SK-N-SH (cell line): ENCODE measurements around the gene RAB11B. TPM values are rescaled to one million over a fixed set of nuclear protein-coding genes. Genes with fewer than 3 reads are reported as not detected.

ENCODE experiments used
- CTCF ChIA-PET: fragments of 300-600, 350-600 bp; formaldehyde crosslinking; extraction: SDS; loops from one replicate; lab custom pipeline; 2021; lab: Yijun Ruan, JAX
- POLR2A ChIA-PET: fragments of 350-600 bp; sonication (Branson Sonifier 250); formaldehyde crosslinking; extraction: SDS; loops from one replicate; lab custom pipeline; 2020; ENCODE audit warnings: antibody characterized with exemption, inconsistent platforms; lab: Yijun Ruan, JAX
- DNase-seq: peaks from one replicate; pipeline ENCODE4 v3.0.0; 2012
- H2AFZ ChIP-seq: fragments of 200-600 bp; sonication (generic); 2 replicates; pipeline ENCODE4 v1.8.1; 2016; ENCODE audit warnings: antibody characterized with exemption, mild to moderate bottlenecking, low read depth
- H3F3A ChIP-seq: fragments of 200-600 bp; sonication (generic); replicated peaks from 2 replicates; pipeline ENCODE3; 2016; ENCODE audit warnings: antibody characterized with exemption, mild to moderate bottlenecking; ENCODE audit not compliant: insufficient read depth
- H3K27ac ChIP-seq, 2 experiments: fragments of 200-500 bp in 1 of 2; fragments of 200-600 bp in 1 of 2; sonication (Bioruptor generic) in 1 of 2; sonication (generic), shearing (Covaris generic) in 1 of 2; 2 replicates each; pipeline versions ENCODE4 v1.5.1 to v1.6.1; 2014 to 2016; ENCODE audit warnings: low read depth in 2 of 2, inconsistent platforms in 1 of 2, low read length in 1 of 2, mild to moderate bottlenecking in 1 of 2, mixed read lengths in 1 of 2
- H3K27me3 ChIP-seq: fragments of 200-600 bp; sonication (generic), shearing (Covaris generic); 2 replicates; pipeline ENCODE4 v1.6.1; 2016; ENCODE audit warnings: mixed run types; ENCODE audit not compliant: insufficient read depth
- H3K36me3 ChIP-seq, 2 experiments: fragments of 200-500 bp in 1 of 2; fragments of 200-600 bp in 1 of 2; sonication (Bioruptor generic) in 1 of 2; sonication (generic) in 1 of 2; replicated peaks in 1 of 2; 2 replicates each; pipeline versions ENCODE3 to v1.5.1; 2014 to 2016; ENCODE audit warnings: low read length in 1 of 2, mild to moderate bottlenecking in 1 of 2; ENCODE audit not compliant: insufficient read depth in 2 of 2, control insufficient read depth in 1 of 2
- H3K4me1 ChIP-seq, 2 experiments: fragments of 200-500 bp in 1 of 2; fragments of 200-600 bp in 1 of 2; sonication (Bioruptor generic) in 1 of 2; sonication (generic), shearing (Covaris generic) in 1 of 2; 2 replicates each; pipeline versions ENCODE4 v1.5.1 to v1.6.1; 2014 to 2016; ENCODE audit warnings: low read depth in 1 of 2, low read length in 1 of 2, mixed run types in 1 of 2; ENCODE audit not compliant: insufficient read depth in 2 of 2, control insufficient read depth in 1 of 2
- H3K4me2 ChIP-seq: fragments of 200-600 bp; sonication (generic), shearing (Covaris generic); 2 replicates; pipeline ENCODE4 v1.6.1; 2017; ENCODE audit warnings: mixed run types
- H3K4me3 ChIP-seq, 2 experiments: fragments of 200-500 bp in 1 of 2; fragments of 200-600 bp in 1 of 2; sonication (Bioruptor generic) in 1 of 2; sonication (generic), shearing (Covaris generic) in 1 of 2; 2 replicates each; pipeline versions ENCODE4 v1.5.1 to v1.8.1; 2014 to 2016; ENCODE audit warnings: low read depth in 2 of 2, inconsistent platforms in 1 of 2, low read length in 1 of 2, mild to moderate bottlenecking in 1 of 2, mixed read lengths in 1 of 2, moderate library complexity in 1 of 2
- H3K79me2 ChIP-seq: fragments of 200-600 bp; sonication (generic); 2 replicates; pipeline ENCODE4 v1.8.1; 2017; ENCODE audit warnings: mild to moderate bottlenecking; ENCODE audit not compliant: insufficient read depth
- H3K9ac ChIP-seq: fragments of 200-600 bp; sonication (generic); 2 replicates; pipeline ENCODE4 v1.6.1; 2017; ENCODE audit warnings: mixed run types
- H3K9me2 ChIP-seq: fragments of 200-600 bp; sonication (generic); 2 replicates; pipeline ENCODE4 v1.6.1; 2017; ENCODE audit warnings: mixed run types
- H3K9me3 ChIP-seq: fragments of 200-600 bp; sonication (generic); 2 replicates; pipeline ENCODE4 v1.6.1; 2017; ENCODE audit warnings: mixed run types, mild to moderate bottlenecking, moderate library complexity
- H4K20me1 ChIP-seq: fragments of 200-600 bp; sonication (generic); 2 replicates; pipeline ENCODE4 v1.6.1; 2017; ENCODE audit warnings: mild to moderate bottlenecking, mixed run types; ENCODE audit not compliant: insufficient read depth
- ELF1 ChIP-seq: IDR thresholded peaks from 2 replicates; pipeline ENCODE4 v1.4.0; 2012
- GABPA ChIP-seq: IDR thresholded peaks from 2 replicates; pipeline ENCODE4 v1.4.0; 2012; ENCODE audit warnings: low read depth, mild to moderate bottlenecking
- GATA2 ChIP-seq: sonication (generic); formaldehyde crosslinking; IDR thresholded peaks from 2 replicates; pipeline ENCODE4 v1.5.0; 2020; ENCODE audit warnings: mild to moderate bottlenecking, missing genetic modification reagents
- MEF2A ChIP-seq: IDR thresholded peaks from 2 replicates; pipeline ENCODE4 v1.4.0; 2012; ENCODE audit warnings: low read depth, borderline replicate concordance
- NFIC ChIP-seq: IDR thresholded peaks from 2 replicates; pipeline ENCODE4 v1.4.0; 2012; ENCODE audit warnings: borderline replicate concordance
- RAD21 ChIP-seq: IDR thresholded peaks from 2 replicates; pipeline ENCODE4 v1.6.1; 2012; ENCODE audit warnings: mild to moderate bottlenecking, low read length
- RFX5 ChIP-seq: IDR thresholded peaks from 2 replicates; pipeline ENCODE4 v1.6.1; 2012; ENCODE audit warnings: mild to moderate bottlenecking, improper control_type of control experiment, low read length
- SIN3A ChIP-seq: IDR thresholded peaks from 2 replicates; pipeline ENCODE4 v1.6.1; 2012; ENCODE audit warnings: low read depth, mild to moderate bottlenecking, low read length, moderate library complexity, borderline replicate concordance
- TCF12 ChIP-seq: IDR thresholded peaks from 2 replicates; pipeline ENCODE4 v1.4.0; 2012
- YY1 ChIP-seq: IDR thresholded peaks from 2 replicates; pipeline ENCODE4 v1.4.0; 2012; ENCODE audit warnings: low read depth, mild to moderate bottlenecking
- WGBS: methylation state at CpG from one replicate; pipeline ENCODE4 v1.1.6; 2017; ENCODE audit warnings: low lambda C conversion rate; 5-methylcytosine and 5-hydroxymethylcytosine counted together
- polyA plus RNA-seq, 3 experiments: library from polyadenylated mRNA; depleted of rRNA; stranded (reverse); fragments of >200 nt; gene quantifications; 2 replicates each; pipeline ENCODE4 v1.2.3, GENCODE V29; 2012
- TF ChIP-seq, protein P1 (sequence below): fragments of 200-600 bp; sonication (generic); IDR thresholded peaks from 2 replicates; pipeline ENCODE4 v1.6.1; 2017; ENCODE audit warnings: antibody characterized with exemption, mild to moderate bottlenecking, moderate library complexity
- TF ChIP-seq, protein P2 (sequence below): IDR thresholded peaks from 2 replicates; pipeline ENCODE4; 2012
- TF ChIP-seq, protein P3 (sequence below): IDR thresholded peaks from 2 replicates; pipeline ENCODE4 v1.4.0; 2012; ENCODE audit warnings: low read depth, borderline replicate concordance

Gene RAB11B
- polyA plus RNA-seq, 1 of the 3 experiments (the other 2 are of a cell fraction): 127 TPM

DNA sequence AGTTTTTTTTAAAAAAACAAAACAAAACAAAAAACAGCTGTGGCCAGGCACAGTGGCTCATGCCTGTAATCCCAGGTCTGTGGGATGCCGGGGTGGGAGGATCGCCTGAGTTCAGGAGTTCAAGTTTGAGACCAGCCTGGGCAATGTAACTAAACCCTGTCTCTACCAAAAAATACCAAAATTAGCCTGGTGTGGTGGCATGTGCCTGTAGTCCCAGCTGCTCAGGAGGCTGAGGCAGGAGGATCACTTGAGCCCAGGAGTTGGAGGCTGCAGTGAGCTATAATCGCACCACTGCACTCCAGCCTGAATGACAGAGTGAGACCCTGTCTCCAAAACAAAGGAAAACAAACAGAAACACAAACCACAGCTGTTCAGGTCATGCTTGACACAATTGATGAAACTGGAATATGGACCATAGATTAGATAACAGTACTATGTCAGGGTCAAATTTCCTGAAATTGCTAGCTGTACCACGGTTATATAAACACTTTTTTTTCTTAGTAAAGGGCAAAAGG, 33.1 kb upstream of the RAB11B start:
- TF ChIP-seq, protein P1, sequence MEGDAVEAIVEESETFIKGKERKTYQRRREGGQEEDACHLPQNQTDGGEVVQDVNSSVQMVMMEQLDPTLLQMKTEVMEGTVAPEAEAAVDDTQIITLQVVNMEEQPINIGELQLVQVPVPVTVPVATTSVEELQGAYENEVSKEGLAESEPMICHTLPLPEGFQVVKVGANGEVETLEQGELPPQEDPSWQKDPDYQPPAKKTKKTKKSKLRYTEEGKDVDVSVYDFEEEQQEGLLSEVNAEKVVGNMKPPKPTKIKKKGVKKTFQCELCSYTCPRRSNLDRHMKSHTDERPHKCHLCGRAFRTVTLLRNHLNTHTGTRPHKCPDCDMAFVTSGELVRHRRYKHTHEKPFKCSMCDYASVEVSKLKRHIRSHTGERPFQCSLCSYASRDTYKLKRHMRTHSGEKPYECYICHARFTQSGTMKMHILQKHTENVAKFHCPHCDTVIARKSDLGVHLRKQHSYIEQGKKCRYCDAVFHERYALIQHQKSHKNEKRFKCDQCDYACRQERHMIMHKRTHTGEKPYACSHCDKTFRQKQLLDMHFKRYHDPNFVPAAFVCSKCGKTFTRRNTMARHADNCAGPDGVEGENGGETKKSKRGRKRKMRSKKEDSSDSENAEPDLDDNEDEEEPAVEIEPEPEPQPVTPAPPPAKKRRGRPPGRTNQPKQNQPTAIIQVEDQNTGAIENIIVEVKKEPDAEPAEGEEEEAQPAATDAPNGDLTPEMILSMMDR: no peak
- TF ChIP-seq RFX5: no peak
- no peak for TF ChIP-seq YY1
- TF ChIP-seq ELF1: no peak
- TF ChIP-seq, protein P2, sequence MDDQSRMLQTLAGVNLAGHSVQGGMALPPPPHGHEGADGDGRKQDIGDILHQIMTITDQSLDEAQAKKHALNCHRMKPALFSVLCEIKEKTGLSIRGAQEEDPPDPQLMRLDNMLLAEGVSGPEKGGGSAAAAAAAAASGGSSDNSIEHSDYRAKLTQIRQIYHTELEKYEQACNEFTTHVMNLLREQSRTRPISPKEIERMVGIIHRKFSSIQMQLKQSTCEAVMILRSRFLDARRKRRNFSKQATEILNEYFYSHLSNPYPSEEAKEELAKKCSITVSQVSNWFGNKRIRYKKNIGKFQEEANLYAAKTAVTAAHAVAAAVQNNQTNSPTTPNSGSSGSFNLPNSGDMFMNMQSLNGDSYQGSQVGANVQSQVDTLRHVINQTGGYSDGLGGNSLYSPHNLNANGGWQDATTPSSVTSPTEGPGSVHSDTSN: no peak
- Histone ChIP-seq H3K9me2 (no peaks in the 10 kb centered on the region), H3F3A (peaks cover 32% of the 10 kb centered on the region), H3K9me3 (no peaks in the 10 kb centered on the region), H4K20me1 (no peaks in the 10 kb centered on the region), H3K27ac (peak overlapping the region in 1 of 2 experiments; percentile 92; a peak in 1 of 4 replicates), H3K27me3 (no peaks in the 10 kb centered on the region), H3K4me2 (no peak overlapping the region), H3K4me1 (peaks cover 5 to 15% of the 10 kb centered on the region in 2 experiments; a peak in 3 of 4 replicates), H2AFZ (no peak overlapping the region), H3K36me3 (no peaks in the 10 kb centered on the region), H3K4me3 (no peak overlapping the region), H3K79me2 (peaks cover 5% of the 10 kb centered on the region; the same call in 1 of the 2 replicates), H3K9ac (no peak overlapping the region)
- ChIA-PET POLR2A (interaction anchor here (0.5 kb wide), 1 partner anchor 327 kb away, joined by 3 read pairs; no protein-coding TSS in a partner anchor), CTCF (no interaction called here)
- WGBS: 82% methylated on average over 4 of the region's 4 CpGs
- no peak for DNase-seq

DNA sequence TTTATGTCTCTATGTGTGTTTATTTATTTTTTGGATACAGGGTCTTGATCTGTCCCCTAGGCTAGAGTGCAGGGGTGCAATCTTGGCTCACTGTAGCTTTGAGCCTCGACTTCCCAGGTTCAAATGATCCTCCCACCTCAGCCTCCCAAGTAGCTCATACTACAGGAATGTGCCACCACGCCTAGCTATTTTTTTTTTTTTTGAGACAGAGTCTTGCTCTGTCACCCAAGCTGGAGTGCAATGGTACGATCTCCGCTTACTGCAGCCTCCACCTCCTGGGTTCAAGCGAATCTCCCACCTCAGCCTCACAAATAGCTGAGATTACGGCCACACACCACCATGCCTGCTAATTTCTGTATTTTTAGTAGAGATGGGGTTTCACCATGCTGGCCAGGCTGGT, 31.2 kb upstream of the RAB11B start:
- no peak overlapping the region for H2AFZ ChIP-seq
- POLR2A ChIA-PET: no interaction called here
- TF ChIP-seq NFIC (no peak), YY1 (no peak), SIN3A (no peak), RAD21 (no peak), GATA2 (CRISPR knock-in tag) (no peak), MEF2A (no peak), TCF12 (no peak), GABPA (no peak)
- TF ChIP-seq, protein P3, sequence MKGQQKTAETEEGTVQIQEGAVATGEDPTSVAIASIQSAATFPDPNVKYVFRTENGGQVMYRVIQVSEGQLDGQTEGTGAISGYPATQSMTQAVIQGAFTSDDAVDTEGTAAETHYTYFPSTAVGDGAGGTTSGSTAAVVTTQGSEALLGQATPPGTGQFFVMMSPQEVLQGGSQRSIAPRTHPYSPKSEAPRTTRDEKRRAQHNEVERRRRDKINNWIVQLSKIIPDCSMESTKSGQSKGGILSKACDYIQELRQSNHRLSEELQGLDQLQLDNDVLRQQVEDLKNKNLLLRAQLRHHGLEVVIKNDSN: no peak

More for the DNA sequence above, 31.2 kb upstream of the RAB11B start:
- Histone ChIP-seq H4K20me1 (no peaks in the 10 kb centered on the region), H3K9ac (no peak overlapping the region), H3K9me2 (no peaks in the 10 kb centered on the region), H3K4me2 (no peak overlapping the region), H3K27me3 (no peaks in the 10 kb centered on the region), H3K36me3 (no peaks in the 10 kb centered on the region), H3K27ac (no peak overlapping the region), H3K79me2 (peaks cover 5% of the 10 kb centered on the region; the same call in 1 of the 2 replicates), H3K4me3 (no peak overlapping the region), H3K4me1 (peaks cover 15 to 28% of the 10 kb centered on the region in 2 experiments; a peak in 3 of 4 replicates), H3K9me3 (no peaks in the 10 kb centered on the region), H3F3A (peaks cover 46% of the 10 kb centered on the region)
- CTCF ChIA-PET: no interaction called here
- DNase-seq: no peak
- 90% methylated on average over 6 of the region's 6 CpGs for WGBS
